Measurements from ENCODE around the gene NKTR. TPM values are rescaled to one million over a fixed set of nuclear protein-coding genes. Genes with fewer than 3 reads are reported as not detected.

Gene NKTR
- total and polyA plus RNA-seq, 2 experiments from 2014 or later: 50.5 to 75.3 TPM

DNA sequence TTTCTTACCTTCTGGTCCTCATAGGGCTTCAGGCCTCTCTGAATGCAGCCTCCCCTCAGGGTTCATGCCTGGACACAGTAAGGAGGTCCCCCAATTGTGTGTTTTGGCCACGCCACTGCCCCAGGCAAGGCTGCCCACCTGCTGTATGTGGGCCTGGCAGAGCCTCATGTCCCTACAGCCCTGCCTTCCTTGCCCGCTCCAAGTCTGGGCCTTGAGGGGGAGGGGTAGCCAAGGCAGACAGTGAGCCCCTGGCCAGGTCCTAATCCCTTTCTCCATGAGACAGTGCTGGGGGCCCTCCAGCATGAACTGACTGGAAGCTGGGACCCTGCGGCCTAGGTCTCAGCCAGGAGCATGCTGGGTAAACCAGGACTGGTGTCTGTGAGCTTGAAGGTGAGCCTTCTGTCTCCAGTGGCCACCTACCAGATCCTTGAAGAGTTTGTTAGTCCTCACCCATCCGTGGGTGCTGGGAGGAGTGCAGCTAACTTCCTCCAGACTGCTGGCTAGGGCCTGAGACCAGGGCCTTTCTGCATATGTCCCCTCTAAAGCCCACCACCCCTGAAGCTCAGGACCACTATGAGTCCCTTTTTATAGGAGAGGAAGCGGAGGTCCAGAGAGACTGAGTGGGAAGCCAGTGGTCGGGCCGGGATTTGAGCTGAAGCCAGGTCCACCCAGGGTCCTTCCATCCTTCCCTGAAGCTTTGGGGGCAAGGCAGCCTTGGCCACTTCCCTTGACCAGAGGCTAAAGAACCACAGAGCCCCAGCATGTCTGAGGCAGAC is 61.7 kb downstream of the NKTR start:
- H3K4me3 ChIP-seq: no peak overlapping the region
- H3K27me3 ChIP-seq: no peaks in the 10 kb centered on the region
- no peak for DNase-seq (ENCODE audit: low read depth in 1 of 2, low spot score in 1 of 2)

DNA sequence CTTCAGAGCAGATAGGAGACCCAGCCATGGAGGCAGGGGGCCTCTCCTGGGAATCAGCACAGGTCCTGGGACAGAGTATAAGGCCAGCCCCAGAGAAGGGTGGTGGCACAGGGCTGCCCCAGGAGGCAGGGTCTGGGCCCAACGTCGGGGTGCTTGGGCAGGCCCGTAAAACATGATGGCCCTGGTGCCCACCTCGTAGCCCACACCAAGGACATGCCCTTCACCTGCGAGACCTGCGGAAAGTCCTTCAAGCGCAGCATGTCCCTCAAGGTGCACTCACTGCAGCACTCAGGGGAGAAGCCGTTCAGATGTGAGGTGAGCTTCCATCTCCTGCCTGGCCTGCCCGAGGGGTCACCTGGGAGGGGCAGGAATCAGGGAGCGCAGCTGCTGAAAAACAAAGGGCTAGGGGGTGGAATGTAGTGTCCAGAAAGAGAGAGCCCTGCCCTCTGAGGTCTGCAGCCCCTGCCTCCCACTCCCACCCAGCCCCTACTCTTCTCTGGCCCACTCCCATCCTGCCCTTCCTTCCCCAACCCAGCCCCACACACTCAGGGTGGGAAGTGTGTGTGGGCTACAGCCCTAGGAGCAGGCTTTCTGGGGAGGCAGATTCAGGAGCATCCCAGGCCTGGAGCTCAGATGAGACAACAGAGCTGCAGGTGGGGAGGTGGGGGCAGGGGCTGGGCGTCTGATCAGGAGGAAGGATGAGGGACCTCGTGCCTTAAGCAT is 62.5 kb downstream of the NKTR start:
- H3K27ac ChIP-seq: no peak overlapping the region
- peaks cover 4% of the 10 kb centered on the region for H3K36me3 ChIP-seq
- H3K9me3 ChIP-seq (ENCODE audit: low read depth): no peaks in the 10 kb centered on the region
- H3K27me3 ChIP-seq: no peaks in the 10 kb centered on the region
- no peak for DNase-seq (ENCODE audit: low read depth in 1 of 2, low spot score in 1 of 2)
- TF ChIP-seq, protein P1, sequence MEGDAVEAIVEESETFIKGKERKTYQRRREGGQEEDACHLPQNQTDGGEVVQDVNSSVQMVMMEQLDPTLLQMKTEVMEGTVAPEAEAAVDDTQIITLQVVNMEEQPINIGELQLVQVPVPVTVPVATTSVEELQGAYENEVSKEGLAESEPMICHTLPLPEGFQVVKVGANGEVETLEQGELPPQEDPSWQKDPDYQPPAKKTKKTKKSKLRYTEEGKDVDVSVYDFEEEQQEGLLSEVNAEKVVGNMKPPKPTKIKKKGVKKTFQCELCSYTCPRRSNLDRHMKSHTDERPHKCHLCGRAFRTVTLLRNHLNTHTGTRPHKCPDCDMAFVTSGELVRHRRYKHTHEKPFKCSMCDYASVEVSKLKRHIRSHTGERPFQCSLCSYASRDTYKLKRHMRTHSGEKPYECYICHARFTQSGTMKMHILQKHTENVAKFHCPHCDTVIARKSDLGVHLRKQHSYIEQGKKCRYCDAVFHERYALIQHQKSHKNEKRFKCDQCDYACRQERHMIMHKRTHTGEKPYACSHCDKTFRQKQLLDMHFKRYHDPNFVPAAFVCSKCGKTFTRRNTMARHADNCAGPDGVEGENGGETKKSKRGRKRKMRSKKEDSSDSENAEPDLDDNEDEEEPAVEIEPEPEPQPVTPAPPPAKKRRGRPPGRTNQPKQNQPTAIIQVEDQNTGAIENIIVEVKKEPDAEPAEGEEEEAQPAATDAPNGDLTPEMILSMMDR (IDR thresholded peaks at IDR 0.05; ENCODE audit: low read depth, low read length): no peak
- peaks cover 12% of the 10 kb centered on the region for H3K4me1 ChIP-seq (ENCODE audit: low read depth)
- no peak overlapping the region for H3K4me3 ChIP-seq

More for the DNA sequence above, 61.7 kb downstream of the NKTR start:
- Histone ChIP-seq H3K27ac (no peak overlapping the region), H3K4me1 (ENCODE audit: low read depth) (peaks cover 12% of the 10 kb centered on the region), H3K9me3 (ENCODE audit: low read depth) (no peaks in the 10 kb centered on the region), H3K36me3 (peaks cover 4% of the 10 kb centered on the region)
- TF ChIP-seq, protein P1 (IDR thresholded peaks at IDR 0.05; ENCODE audit: low read depth, low read length): no peak

DNA sequence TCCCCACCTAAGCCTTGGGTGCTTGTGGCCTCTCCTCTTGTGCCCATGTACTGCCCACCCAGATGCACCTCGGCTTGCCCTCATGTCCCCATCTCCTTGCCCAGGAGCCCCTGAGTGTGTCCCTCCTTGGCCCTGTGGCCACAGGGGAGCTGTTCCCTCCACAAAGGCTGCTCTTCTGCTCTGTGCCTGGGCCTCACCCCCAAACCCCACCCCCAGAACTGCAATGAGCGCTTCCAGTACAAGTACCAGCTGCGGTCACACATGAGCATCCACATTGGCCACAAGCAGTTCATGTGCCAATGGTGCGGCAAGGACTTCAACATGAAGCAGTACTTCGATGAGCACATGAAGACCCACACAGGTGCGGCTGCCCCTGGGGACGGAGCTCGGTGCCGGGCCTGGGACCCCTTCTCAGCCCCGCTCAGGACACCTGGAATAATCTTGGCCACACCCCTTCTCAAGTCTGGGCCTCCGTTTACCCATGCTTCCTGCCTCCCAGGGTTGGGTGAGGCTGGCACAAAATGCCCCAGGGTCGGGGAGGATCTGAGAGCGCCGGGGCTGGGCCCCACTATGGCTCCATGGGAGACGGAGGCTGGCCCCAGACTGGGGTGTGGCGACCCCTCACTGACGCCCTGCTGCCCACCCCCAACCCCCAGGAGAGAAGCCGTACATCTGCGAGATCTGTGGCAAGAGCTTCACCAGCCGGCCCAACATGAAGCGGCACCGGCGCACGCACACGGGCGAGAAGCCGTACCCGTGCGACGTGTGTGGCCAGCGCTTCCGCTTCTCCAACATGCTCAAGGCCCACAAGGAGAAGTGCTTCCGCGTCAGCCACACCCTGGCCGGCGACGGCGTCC is 63.3 kb downstream of the NKTR start:
- no peaks in the 10 kb centered on the region for H3K27me3 ChIP-seq
- DNase-seq (ENCODE audit: low read depth in 1 of 2, low spot score in 1 of 2): no peak
- H3K4me1 ChIP-seq (ENCODE audit: low read depth): peaks cover 12% of the 10 kb centered on the region
- no peak overlapping the region for H3K4me3 ChIP-seq
- no peak overlapping the region for H3K27ac ChIP-seq
- TF ChIP-seq, protein P1 (IDR thresholded peaks at IDR 0.05; ENCODE audit: low read depth, low read length): no peak
- peaks cover under 1% of the 10 kb centered on the region for H3K36me3 ChIP-seq
- H3K9me3 ChIP-seq (ENCODE audit: low read depth): no peaks in the 10 kb centered on the region

DNA sequence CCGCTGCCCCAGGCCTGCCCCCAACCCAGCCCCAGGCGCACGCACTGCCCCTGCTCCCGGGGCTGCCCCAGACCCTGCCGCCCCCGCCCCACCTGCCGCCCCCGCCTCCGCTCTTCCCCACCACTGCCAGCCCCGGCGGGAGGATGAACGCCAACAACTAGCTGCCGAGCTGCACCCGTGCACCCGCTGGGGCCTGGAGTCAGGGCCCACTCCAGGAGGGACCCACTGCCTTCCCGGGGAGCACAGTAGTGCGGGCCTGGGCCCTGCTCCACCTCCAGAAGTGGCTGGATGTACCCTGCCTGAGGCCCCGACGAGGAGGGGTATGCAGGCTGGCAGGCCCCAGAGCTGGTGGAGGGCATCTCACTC is 63.9 kb downstream of the NKTR start:
- no peak for DNase-seq (ENCODE audit: low read depth in 1 of 2, low spot score in 1 of 2)
- Histone ChIP-seq H3K9me3 (ENCODE audit: low read depth) (no peaks in the 10 kb centered on the region), H3K27me3 (no peaks in the 10 kb centered on the region), H3K4me3 (no peak overlapping the region), H3K36me3 (no peaks in the 10 kb centered on the region), H3K27ac (no peak overlapping the region), H3K4me1 (ENCODE audit: low read depth) (peaks cover 12% of the 10 kb centered on the region)
- TF ChIP-seq, protein P1 (IDR thresholded peaks at IDR 0.05; ENCODE audit: low read depth, low read length): no peak

DNA sequence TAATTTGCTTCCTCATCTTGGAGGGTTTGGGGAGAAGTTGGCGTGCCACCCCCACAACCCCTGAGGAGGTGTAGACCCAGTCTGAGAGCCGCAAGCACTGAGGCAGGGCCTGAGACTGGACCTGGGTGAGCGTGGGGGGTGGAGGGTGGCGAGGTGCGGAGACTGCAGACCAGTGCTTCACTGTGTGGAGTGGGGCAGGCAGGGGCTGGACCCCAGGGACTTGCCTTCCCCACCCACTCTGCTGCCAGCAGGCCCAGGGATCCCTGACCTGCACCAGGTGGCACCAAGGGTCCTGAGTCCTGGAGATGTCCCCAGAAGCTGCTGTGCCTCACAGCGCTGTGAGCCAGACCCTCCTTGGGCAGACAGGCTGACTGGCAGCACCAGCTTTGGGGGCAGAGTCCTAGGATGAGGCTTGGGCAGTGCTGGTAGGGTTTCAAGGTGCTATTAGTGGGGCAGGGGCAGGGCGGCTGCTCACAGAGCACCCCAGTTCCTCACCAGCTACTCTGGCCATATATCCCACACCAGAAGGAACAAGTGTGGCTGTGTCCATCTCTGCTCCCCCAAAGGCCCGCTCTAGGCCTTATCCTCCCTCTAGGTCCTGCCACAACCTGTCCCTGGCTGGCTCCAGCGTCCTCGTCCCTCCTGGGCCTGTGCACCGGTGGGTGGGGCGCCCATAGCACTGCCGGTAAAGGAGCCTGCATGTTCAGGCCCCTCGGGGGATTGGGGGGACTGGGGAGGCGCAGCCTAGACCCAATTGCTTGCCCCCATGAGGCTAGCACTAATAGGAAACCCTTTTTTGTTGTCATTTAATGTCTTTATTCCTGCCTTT is 64.8 kb downstream of the NKTR start:
- DNase-seq (ENCODE audit: low read depth in 1 of 2, low spot score in 1 of 2): no peak
- no peak overlapping the region for H3K4me3 ChIP-seq
- H3K27ac ChIP-seq: no peak overlapping the region
- no peaks in the 10 kb centered on the region for H3K27me3 ChIP-seq
- H3K9me3 ChIP-seq (ENCODE audit: low read depth): no peaks in the 10 kb centered on the region
- H3K4me1 ChIP-seq (ENCODE audit: low read depth): peaks cover 12% of the 10 kb centered on the region
- H3K36me3 ChIP-seq: no peaks in the 10 kb centered on the region
- TF ChIP-seq, protein P1 (IDR thresholded peaks at IDR 0.05; ENCODE audit: low read depth, low read length): no peak

Data from cardiac muscle cell (in vitro differentiated cells and primary cell).